NK-92 (cell line): Measurements from ENCODE around the gene SUGCT.
"Not testable (repeated sequence)": the region's sequence is repeated elsewhere in the genome, so short reads cannot be mapped to it uniquely, and the experiment has no call there.

Experiments
- DNase-seq: peaks from one replicate; lab custom pipeline; 2025; ENCODE audit not compliant: unreplicated experiment; lab: John Stamatoyannopoulos, UW

The SUGCT gene

GRCh38 chr7:40134428-40135316, at the start of gene SUGCT, which contains the start of gene MPLKIP:
Gene SUGCT, plus strand, starts transcription at chr7:40135005.
Gene MPLKIP, minus strand, starts transcription at chr7:40134622. Its CDS starts 55 bp downstream, at chr7:40134567.
- no peak for DNase-seq

GRCh38 chr7:40092182-40092581, 42.6 kb upstream of the SUGCT start:
- no peak for DNase-seq

DNA sequence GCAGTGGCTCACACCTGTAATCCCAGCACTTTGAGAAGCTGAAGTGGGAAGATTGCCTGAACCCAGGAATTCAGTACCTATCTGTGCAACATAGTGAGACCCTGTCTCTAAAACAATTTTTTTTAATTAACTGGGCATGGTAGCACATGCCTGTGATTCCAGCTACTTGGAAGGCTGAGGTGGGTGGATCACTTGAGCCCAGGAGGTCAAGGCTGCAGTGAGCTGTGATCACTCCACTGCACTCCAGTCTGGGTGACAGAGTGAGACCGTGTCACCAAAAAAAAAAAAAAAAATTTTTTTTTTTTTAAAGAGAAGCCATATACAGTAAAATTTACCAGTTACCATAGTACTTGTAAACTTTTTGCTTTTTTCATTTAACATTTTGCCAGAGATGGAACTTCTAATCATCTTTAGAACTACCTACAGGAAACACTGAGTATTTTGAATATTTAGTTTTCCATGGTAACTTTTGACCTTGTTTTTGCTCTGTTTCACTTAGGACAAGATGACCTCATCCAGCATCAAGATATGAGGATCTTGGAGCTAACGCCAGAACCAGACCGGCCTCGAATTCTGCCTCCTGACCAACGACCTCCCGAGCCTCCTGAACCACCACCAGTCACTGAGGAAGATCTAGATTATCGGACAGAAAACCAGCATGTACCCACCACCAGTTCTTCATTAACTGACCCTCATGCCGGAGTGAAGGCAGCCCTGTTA, 41.0 kb upstream of the SUGCT start:
- DNase-seq, result no peak

DNA sequence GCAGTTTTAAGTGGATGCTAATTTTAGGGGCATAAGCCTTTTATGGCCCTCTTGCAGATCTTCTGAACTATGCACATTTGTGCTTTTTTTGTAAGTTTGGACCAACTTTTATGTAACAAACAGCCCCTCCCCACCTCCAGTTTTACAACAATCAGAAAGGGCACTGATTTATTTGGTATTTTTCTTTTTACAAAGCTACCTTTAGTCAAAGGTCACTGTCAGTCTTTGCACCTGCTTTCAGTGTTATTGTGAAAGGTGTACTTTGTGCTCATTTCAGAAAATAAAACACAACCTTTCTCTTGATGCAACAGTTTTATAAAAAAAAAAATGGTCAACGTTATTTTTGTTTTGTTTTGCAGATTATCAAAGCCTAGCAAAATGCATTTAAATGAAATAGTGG, 39.6 kb upstream of the SUGCT start:
- DNase-seq, result no peak

GRCh38 chr7:40095695-40096327, 39.0 kb upstream of the SUGCT start:
- no peak for DNase-seq

DNA sequence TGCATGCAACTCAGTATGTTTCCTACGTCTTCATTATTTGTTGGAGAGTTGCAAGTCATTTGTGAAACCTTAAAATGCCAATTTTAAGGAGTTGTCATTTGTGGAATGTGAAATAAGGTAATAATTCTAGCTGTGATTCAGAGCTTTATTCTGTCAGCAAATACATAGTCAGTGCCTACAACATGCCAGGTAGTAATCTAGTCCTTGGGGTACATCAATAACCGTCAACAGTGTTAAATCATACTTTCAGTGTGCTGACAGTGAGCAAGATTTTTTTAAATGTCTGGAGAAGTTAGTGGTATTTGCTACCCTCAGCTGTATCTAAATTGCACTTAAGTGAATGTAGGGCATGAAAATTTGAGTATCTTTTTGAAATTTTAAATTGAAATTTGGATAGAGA, 37.1 kb upstream of the SUGCT start:
- no peak for DNase-seq

DNA sequence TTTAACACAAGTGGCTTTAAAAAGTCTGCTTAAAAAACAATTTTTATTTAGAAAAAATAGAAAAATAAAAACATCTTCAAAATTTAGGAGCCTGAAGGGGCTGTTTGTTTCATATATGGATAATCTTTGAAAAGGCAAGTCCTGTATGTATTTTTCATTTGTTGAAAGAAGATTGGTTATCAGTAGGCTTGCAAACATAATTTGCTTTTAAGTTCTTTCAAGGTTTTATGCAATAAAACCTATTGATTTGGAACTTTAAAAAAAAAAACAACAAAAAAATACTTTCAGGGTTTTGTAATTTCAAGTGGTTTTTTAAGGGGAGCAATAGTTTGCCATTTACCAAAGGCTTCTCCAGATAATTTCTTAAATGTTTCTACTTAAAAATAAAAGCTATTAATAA, 36.0 kb upstream of the SUGCT start:
- DNase-seq, result no peak

GRCh38 chr7:40099837-40100236, 35.0 kb upstream of the SUGCT start:
- DNase-seq, result no peak

DNA sequence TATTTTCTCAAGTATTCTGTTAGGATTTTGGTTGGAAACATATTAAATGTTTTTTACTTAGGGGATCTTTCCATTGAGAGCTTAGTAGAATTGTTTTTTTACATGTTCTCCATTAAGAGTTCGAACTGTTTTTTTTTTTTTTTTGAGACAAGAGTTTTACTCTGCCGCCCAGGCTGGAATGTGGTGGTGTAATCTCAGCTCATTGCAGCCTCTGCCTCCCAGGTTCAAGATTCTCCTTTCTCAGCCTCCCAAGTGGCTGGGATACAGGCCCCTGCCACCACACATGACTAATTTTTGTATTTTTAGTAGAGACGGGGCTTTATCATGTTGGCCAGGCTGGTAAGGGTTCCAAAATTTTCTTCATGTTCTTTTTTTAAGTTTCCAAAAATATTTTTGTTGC, 33.6 kb upstream of the SUGCT start:
- DNase-seq, result no peak

- DNase-seq, result no peak
These were observed 31.9 kb upstream of the SUGCT start for GRCh38 chr7:40102897-40103296.

- no peak for DNase-seq
These were observed 28.8 kb upstream of the SUGCT start for GRCh38 chr7:40105879-40106473.

- DNase-seq, result no peak
These were observed 18.9 kb upstream of the SUGCT start for GRCh38 chr7:40115936-40116335.

DNA sequence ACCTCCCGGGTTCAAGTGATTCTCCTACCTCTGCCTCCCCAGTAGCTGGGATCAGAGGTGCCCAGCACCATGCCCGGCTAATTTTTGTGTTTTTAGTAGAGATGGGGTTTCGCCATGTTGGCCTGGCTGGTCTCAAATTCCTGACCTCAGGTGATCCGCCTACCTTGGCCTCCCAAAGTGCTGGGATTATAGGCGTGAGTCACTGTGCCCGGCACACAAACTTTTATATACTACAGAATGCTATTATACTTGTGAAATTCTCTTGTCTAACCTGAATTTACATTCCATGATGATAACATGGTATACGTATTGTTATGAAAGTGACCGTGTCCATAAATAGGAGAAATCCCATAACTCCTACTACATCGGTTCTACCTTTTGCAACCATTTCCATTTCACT, 17.6 kb upstream of the SUGCT start:
- not testable (repeated sequence) for DNase-seq

DNA sequence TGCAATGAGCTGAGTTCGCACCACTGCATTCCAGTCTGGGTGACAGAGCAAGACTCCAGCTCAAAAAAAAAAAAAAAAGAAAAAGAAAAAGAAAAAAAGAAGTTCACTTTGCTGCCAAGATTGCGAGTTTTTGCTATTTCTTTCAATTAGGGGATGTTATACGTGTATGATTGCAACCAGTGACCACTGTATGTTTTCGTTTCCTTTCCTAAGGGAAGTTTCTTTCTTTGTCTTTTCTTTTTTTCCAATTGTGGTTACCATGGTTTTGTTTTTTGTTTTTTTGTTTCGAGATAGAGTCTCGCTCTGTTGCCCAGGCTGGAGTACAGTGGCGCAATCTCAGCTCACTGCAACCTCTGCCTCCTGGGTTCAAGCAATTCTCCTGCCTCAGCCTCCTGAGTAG, 16.6 kb upstream of the SUGCT start:
- DNase-seq, result not testable (repeated sequence)

GRCh38 chr7:40120020-40120419, 14.8 kb upstream of the SUGCT start:
- no peak for DNase-seq

GRCh38 chr7:40122100-40122939, 12.5 kb upstream of the SUGCT start:
- not testable (repeated sequence) for DNase-seq

- no peak for DNase-seq
These were observed 11.9 kb upstream of the SUGCT start for GRCh38 chr7:40122940-40123254.

- no peak for DNase-seq
These were observed 1.0 kb upstream of the SUGCT start for GRCh38 chr7:40133561-40134427.

- DNase-seq, result no peak
These were observed 459 bp downstream of the SUGCT start for GRCh38 chr7:40135317-40135610.

- no peak for DNase-seq
These were observed 2.8 kb downstream of the SUGCT start for GRCh38 chr7:40137563-40137962.
